ENCODE data around the gene IQCK.

IQCK gene

GRCh38 chr16:19871721-19872120, 153.7 kb downstream of the IQCK start:
- TF ChIP-seq CTCF (IDR thresholded peaks at IDR 0.05; ENCODE audit: insufficient read depth, low read depth, low read length, missing control alignments), result no peak
- no peak overlapping the region for H3K4me3 ChIP-seq (ENCODE audit: low read length)
- DNase-seq (ENCODE audit: low read depth), result no peak

DNA sequence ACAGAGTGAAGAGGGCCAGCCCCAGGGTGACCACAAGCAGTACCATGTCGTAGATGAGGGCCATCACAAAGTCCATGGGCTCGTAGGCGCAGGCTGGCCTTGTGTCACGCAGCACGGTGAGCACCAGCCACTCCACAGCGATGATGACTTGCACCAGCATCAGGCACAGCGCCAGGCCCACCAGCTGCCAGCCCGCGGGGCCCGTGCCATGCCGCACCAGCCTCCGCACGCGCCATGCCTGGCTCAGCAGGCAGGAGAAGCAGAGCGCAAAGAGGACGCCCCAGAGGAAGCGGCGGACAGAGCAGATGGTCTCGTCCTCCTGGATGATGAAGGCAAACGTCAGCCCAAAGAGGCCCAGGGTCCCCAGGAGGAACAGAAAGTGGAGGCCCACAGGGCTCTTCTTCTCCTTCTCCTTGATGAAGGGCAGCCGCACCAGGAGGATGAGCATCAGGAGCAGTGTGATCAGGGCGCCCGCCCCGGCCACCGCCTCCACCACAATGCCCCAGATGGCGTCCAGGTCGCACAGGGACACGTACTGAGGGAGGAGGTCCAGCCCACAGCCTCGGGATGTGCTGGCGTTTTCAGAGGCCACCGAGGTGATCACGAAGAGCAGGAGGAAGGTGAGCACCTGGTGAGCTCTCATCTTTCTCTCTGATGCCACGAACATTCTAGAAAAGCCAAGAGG, 154.2 kb downstream of the IQCK start:
- H3K4me3 ChIP-seq (ENCODE audit: low read length), result no peak overlapping the region
- TF ChIP-seq CTCF (IDR thresholded peaks at IDR 0.05; ENCODE audit: insufficient read depth, low read depth, low read length, missing control alignments), result no peak
- DNase-seq (ENCODE audit: low read depth), result no peak

GRCh38 chr16:19872935-19873334, 154.9 kb downstream of the IQCK start:
- TF ChIP-seq CTCF (IDR thresholded peaks at IDR 0.05; ENCODE audit: insufficient read depth, low read depth, low read length, missing control alignments), result no peak
- H3K4me3 ChIP-seq (ENCODE audit: low read length), result no peak overlapping the region
- DNase-seq (ENCODE audit: low read depth), result no peak

DNA sequence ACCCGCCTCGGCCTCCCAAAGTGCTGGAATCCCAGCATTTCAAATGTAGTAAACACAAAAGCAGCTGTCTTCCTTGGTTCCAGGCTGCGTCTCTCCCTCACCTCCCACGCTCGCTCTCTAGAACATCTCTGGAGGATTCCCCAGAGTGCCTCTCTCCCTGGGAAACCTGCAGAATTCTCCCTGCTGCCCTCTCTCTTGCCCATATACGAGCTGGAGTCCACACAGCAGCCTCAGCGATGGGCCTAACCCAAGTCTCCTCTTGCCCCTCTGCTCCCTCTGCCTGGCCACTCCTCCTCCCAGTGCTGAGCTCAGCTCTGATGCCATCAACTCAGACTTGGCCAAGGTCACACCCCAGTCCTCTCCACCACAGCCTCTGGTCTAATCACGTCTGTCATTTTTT, 156.0 kb downstream of the IQCK start:
- no peak overlapping the region for H3K4me3 ChIP-seq (ENCODE audit: low read length)
- DNase-seq (ENCODE audit: low read depth), result no peak
- TF ChIP-seq CTCF (IDR thresholded peaks at IDR 0.05; ENCODE audit: insufficient read depth, low read depth, low read length, missing control alignments), result no peak

DNA sequence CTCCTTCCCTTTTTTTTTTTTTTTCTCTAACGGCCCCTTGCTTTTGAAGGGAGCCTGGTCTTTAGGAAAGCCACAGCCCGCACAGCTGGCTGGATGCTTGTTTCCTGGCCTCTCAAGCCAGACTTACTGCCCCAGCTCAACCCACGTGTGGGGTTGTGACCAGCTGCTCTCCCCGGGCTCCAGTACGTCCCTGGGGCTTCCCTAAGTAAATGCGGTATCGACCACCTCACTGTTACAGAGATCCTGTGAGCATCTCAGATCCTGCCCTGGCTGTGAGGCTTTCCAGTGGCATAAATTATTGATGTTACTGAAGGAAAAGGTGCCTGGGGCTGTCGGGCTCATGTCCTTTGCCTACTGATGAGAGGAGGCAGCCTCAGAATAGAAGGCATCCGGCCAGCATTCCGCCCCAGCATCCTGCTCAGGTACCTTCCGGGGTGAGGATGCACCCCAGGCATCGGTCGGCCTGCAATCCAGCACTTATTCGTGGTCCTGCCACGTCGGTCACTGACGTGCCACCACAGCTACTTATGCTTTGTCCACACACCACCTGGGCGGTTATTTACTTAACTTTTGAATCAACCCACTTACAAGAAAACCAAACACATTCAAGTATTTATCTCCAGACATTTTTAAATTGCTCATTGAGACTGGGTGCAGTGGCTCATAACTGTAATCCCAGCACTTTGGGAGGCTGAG, 156.9 kb downstream of the IQCK start:
- TF ChIP-seq CTCF (IDR thresholded peaks at IDR 0.05; ENCODE audit: insufficient read depth, low read depth, low read length, missing control alignments), result no peak
- H3K4me3 ChIP-seq (ENCODE audit: low read length), result no peak overlapping the region
- DNase-seq (ENCODE audit: low read depth), result no peak

DNA sequence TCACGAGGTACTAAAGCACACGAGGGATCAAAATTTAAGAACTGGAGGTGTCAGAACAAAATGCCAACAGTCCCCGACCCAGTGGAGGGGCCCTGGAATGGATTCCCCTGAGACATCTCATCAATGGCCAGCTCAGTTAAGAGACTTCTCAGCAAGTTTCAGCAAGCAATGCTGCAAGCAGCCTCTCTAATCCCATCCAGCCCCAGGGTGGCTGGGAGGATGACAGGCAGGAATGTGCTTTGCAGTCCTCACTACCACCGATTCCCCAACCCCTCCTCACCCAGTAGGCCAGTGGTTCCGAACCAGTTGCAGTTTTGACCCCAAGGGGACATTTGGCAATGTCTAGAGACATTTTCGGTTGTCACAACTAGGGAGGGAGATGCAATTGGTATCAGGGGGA, 157.8 kb downstream of the IQCK start:
- TF ChIP-seq CTCF (IDR thresholded peaks at IDR 0.05; ENCODE audit: insufficient read depth, low read depth, low read length, missing control alignments), result no peak
- H3K4me3 ChIP-seq (ENCODE audit: low read length), result no peak overlapping the region
- peak; percentile 36 for DNase-seq (ENCODE audit: low read depth)

Measured in epithelial cell of esophagus (primary cell).